ENCODE measurements around the gene CBLIF.
"Not testable (repeated sequence)": the region's sequence is repeated elsewhere in the genome, so short reads cannot be mapped to it uniquely, and the experiment has no call there.

The CBLIF gene

GRCh38 chr11:59845399-59845798 lies at the start of gene CBLIF:
Gene CBLIF, minus strand, starts transcription at chr11:59845499. Its CDS starts 46 bp downstream, at chr11:59845453.
- TF ChIP-seq CTCF (IDR thresholded peaks at IDR 0.05; ENCODE audit: low read depth, low read length): no peak
- DNase-seq (ENCODE audit: low read depth in 2 of 2): no peak
- no peak within 1 kb of the TSS for H3K4me3 ChIP-seq (replicated peaks in 1 of 2; ENCODE audit: low read depth in 2 of 2, low read length in 2 of 2)

GRCh38 chr11:59894616-59895015 lies 49.3 kb upstream of the CBLIF start:
- no peak overlapping the region for H3K4me3 ChIP-seq (replicated peaks in 1 of 2; ENCODE audit: low read depth in 2 of 2, low read length in 2 of 2)
- no peak for TF ChIP-seq CTCF (IDR thresholded peaks at IDR 0.05; ENCODE audit: low read depth, low read length)
- DNase-seq (ENCODE audit: low read depth in 2 of 2): no peak

GRCh38 chr11:59891781-59892181 lies 46.5 kb upstream of the CBLIF start:
- TF ChIP-seq CTCF (IDR thresholded peaks at IDR 0.05; ENCODE audit: low read depth, low read length): no peak
- peak; percentile 2 to 36 for DNase-seq (ENCODE audit: low read depth in 2 of 2)
- no peak overlapping the region for H3K4me3 ChIP-seq (replicated peaks in 1 of 2; ENCODE audit: low read depth in 2 of 2, low read length in 2 of 2)

GRCh38 chr11:59887156-59887555 lies 41.9 kb upstream of the CBLIF start:
- DNase-seq (ENCODE audit: low read depth in 2 of 2); H3K4me3 ChIP-seq (replicated peaks in 1 of 2; ENCODE audit: low read depth in 2 of 2, low read length in 2 of 2): not testable (repeated sequence)

- TF ChIP-seq CTCF (IDR thresholded peaks at IDR 0.05; ENCODE audit: low read depth, low read length): no peak
- H3K4me3 ChIP-seq (replicated peaks in 1 of 2; ENCODE audit: low read depth in 2 of 2, low read length in 2 of 2): no peak overlapping the region
- DNase-seq (ENCODE audit: low read depth in 2 of 2): no peak
Observed at GRCh38 chr11:59883597-59883996, 38.3 kb upstream of the CBLIF start.

GRCh38 chr11:59879567-59879966 lies 34.3 kb upstream of the CBLIF start:
- H3K4me3 ChIP-seq (replicated peaks in 1 of 2; ENCODE audit: low read depth in 2 of 2, low read length in 2 of 2): no peak overlapping the region
- no peak for DNase-seq (ENCODE audit: low read depth in 2 of 2)
- no peak for TF ChIP-seq CTCF (IDR thresholded peaks at IDR 0.05; ENCODE audit: low read depth, low read length)

- H3K4me3 ChIP-seq (replicated peaks in 1 of 2; ENCODE audit: low read depth in 2 of 2, low read length in 2 of 2): no peak within 1 kb of the TSS
- no peak for TF ChIP-seq CTCF (IDR thresholded peaks at IDR 0.05; ENCODE audit: low read depth, low read length)
- DNase-seq (ENCODE audit: low read depth in 2 of 2): no peak
Observed at GRCh38 chr11:59878575-59878974, 33.3 kb upstream of the CBLIF start, which contains the start of gene OOSP3. Gene OOSP3, plus strand, starts transcription at chr11:59878782. Its CDS starts 27 bp downstream, at chr11:59878809.

Data from cardiac fibroblast (primary cell).